ENCODE results near the gene BRPF1. TPM values are rescaled to one million over a fixed set of nuclear protein-coding genes. Genes with fewer than 3 reads are reported as not detected.

Gene BRPF1
- polyA plus RNA-seq, 1 donor from 2014 or later = 14.9 TPM

DNA sequence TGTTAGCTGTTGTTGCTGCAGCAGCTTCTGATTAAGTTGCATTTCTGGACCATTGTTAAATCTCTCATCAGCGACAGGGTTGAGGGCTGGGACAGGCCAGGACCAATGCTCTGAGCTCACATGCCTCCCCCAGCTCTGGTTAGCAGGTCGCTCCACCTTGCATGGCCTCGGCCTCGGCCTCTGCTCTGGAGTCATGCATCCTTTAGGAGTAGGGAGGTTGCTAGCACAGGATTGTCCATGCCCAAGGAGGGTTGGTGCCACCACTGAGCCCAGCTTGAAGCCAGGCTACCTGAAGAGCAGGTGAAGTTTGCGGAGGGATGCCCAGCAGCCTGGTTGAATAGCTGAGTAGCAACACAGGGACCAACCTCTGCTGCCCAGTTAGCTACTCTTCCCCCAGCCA is 39.1 kb upstream of the BRPF1 start:
- Histone ChIP-seq H3K4me2 (ENCODE audit: low read length) (no peak overlapping the region), H3F3A (ENCODE audit: insufficient read depth, low read length, poor library complexity, severe bottlenecking) (no peaks in the 10 kb centered on the region), H2AFZ (ENCODE audit: low read depth, low read length) (no peak overlapping the region), H3K9me2 (ENCODE audit: insufficient read depth, low read length) (no peaks in the 10 kb centered on the region), H3K36me3 (ENCODE audit: insufficient read depth, low read length) (no peaks in the 10 kb centered on the region), H3K27me3 (ENCODE audit: insufficient read depth, low read depth, low read length) (no peaks in the 10 kb centered on the region), H4K20me1 (ENCODE audit: insufficient read depth) (no peaks in the 10 kb centered on the region), H3K9me3 (ENCODE audit: low read length) (no peaks in the 10 kb centered on the region), H3K9ac (ENCODE audit: low read length) (no peak overlapping the region), H3K79me2 (replicated peaks; ENCODE audit: insufficient read depth, low read length) (no peaks in the 10 kb centered on the region), H3K27ac (ENCODE audit: low read length) (no peak overlapping the region), H3K4me3 (ENCODE audit: low read length) (no peak overlapping the region)
- TF ChIP-seq REST (IDR thresholded peaks at IDR 0.05; ENCODE audit: borderline replicate concordance) (no peak), MXI1 (conservative IDR thresholded peaks at IDR 0.05; ENCODE audit: poor library complexity, severe bottlenecking) (no peak), CTCF (IDR thresholded peaks at IDR 0.05; ENCODE audit: poor library complexity, severe bottlenecking) (no peak), TAF1 (IDR thresholded peaks at IDR 0.05; ENCODE audit: low read depth) (no peak), EZH2 (IDR thresholded peaks at IDR 0.05; ENCODE audit: borderline replicate concordance, insufficient read depth, low read length, poor library complexity, severe bottlenecking) (no peak), RAD21 (conservative IDR thresholded peaks at IDR 0.05) (no peak), EP300 (conservative IDR thresholded peaks at IDR 0.05; ENCODE audit: poor library complexity, severe bottlenecking) (no peak), POLR2AphosphoS5 (IDR thresholded peaks at IDR 0.05) (no peak), SMC3 (conservative IDR thresholded peaks at IDR 0.05; ENCODE audit: poor library complexity) (no peak)

DNA sequence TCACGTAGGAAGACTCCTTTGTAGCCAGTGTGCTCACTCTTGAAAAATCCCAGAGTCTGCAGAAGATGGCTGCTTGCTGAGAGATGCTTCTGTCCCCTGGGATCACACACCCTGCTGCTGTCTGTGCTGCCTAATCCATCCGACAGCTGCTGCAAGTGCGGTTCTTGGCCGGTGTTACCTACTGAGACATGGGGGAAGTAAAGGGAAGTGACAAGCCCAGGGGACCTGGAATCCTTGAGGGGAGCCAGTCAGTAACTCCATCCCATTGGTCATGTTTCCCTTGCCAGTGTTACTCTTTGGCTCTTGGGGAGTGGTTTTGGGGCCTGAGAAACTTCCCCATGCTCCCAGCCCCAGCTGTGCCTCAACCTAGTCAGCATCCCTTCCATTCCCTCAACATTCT is 36.2 kb upstream of the BRPF1 start:
- no peak overlapping the region for H2AFZ ChIP-seq (ENCODE audit: low read depth, low read length)
- H3K36me3 ChIP-seq (ENCODE audit: insufficient read depth, low read length) = no peaks in the 10 kb centered on the region
- no peak overlapping the region for H3K4me2 ChIP-seq (ENCODE audit: low read length)
- no peaks in the 10 kb centered on the region for H4K20me1 ChIP-seq (ENCODE audit: insufficient read depth)
- H3K4me3 ChIP-seq (ENCODE audit: low read length) = no peak overlapping the region
- no peaks in the 10 kb centered on the region for H3K27me3 ChIP-seq (ENCODE audit: insufficient read depth, low read depth, low read length)
- H3F3A ChIP-seq (ENCODE audit: insufficient read depth, low read length, poor library complexity, severe bottlenecking) = no peaks in the 10 kb centered on the region
- no peaks in the 10 kb centered on the region for H3K79me2 ChIP-seq (replicated peaks; ENCODE audit: insufficient read depth, low read length)
- no peaks in the 10 kb centered on the region for H3K9me2 ChIP-seq (ENCODE audit: insufficient read depth, low read length)
- TF ChIP-seq RAD21 (conservative IDR thresholded peaks at IDR 0.05) (no peak), EZH2 (IDR thresholded peaks at IDR 0.05; ENCODE audit: borderline replicate concordance, insufficient read depth, low read length, poor library complexity, severe bottlenecking) (no peak), POLR2AphosphoS5 (IDR thresholded peaks at IDR 0.05) (no peak), REST (IDR thresholded peaks at IDR 0.05; ENCODE audit: borderline replicate concordance) (no peak), EP300 (conservative IDR thresholded peaks at IDR 0.05; ENCODE audit: poor library complexity, severe bottlenecking) (no peak), MXI1 (conservative IDR thresholded peaks at IDR 0.05; ENCODE audit: poor library complexity, severe bottlenecking) (no peak), CTCF (IDR thresholded peaks at IDR 0.05; ENCODE audit: poor library complexity, severe bottlenecking) (no peak), TAF1 (IDR thresholded peaks at IDR 0.05; ENCODE audit: low read depth) (no peak), SMC3 (conservative IDR thresholded peaks at IDR 0.05; ENCODE audit: poor library complexity) (no peak)
- H3K9me3 ChIP-seq (ENCODE audit: low read length) = no peaks in the 10 kb centered on the region
- no peak overlapping the region for H3K9ac ChIP-seq (ENCODE audit: low read length)
- H3K27ac ChIP-seq (ENCODE audit: low read length) = no peak overlapping the region
